Islet precursor cell (in vitro differentiated cells): ENCODE measurements around the gene NFIL3.
A peak's percentile ranks its signal among the peaks of the same experiment; 100 is the strongest.
"Not testable (repeated sequence)": the region's sequence is repeated elsewhere in the genome, so short reads cannot be mapped to it uniquely, and the experiment has no call there.

Experiments
- DNase-seq: peaks from one replicate; pipeline ENCODE4 v3.0.0-alpha.2; 2018

NFIL3 gene

GRCh38 chr9:91393826-91394225 is 29.8 kb downstream of the NFIL3 start:
- DNase-seq, result no peak

GRCh38 chr9:91392435-91392834 is 31.2 kb downstream of the NFIL3 start:
- DNase-seq, result no peak

- no peak for DNase-seq
Observed at GRCh38 chr9:91391818-91392217, 31.8 kb downstream of the NFIL3 start.

- DNase-seq, result no peak
Observed at GRCh38 chr9:91391412-91391811, 32.2 kb downstream of the NFIL3 start.

GRCh38 chr9:91389686-91390085 is 33.9 kb downstream of the NFIL3 start:
- DNase-seq, result not testable (repeated sequence)

- DNase-seq, result no peak
Observed at GRCh38 chr9:91386765-91387164, 36.9 kb downstream of the NFIL3 start.

GRCh38 chr9:91384954-91385353 is 38.7 kb downstream of the NFIL3 start:
- DNase-seq, result no peak

- no peak for DNase-seq
Observed at GRCh38 chr9:91383577-91383976, 40.1 kb downstream of the NFIL3 start.

- DNase-seq, result no peak
Observed at GRCh38 chr9:91382298-91382697, 41.3 kb downstream of the NFIL3 start.

GRCh38 chr9:91379426-91379825 is 44.2 kb downstream of the NFIL3 start:
- no peak for DNase-seq

- no peak for DNase-seq
Observed at GRCh38 chr9:91378695-91379127, 44.9 kb downstream of the NFIL3 start.

- not testable (repeated sequence) for DNase-seq
Observed at GRCh38 chr9:91378054-91378453, 45.6 kb downstream of the NFIL3 start.

GRCh38 chr9:91376239-91376638 is 47.4 kb downstream of the NFIL3 start:
- no peak for DNase-seq

GRCh38 chr9:91374939-91375338 is 48.7 kb downstream of the NFIL3 start:
- DNase-seq, result no peak

GRCh38 chr9:91371894-91372293 is 51.7 kb downstream of the NFIL3 start:
- DNase-seq, result no peak

GRCh38 chr9:91370006-91370405 is 53.6 kb downstream of the NFIL3 start:
- DNase-seq, result not testable (repeated sequence)

GRCh38 chr9:91364702-91365101 is 58.9 kb downstream of the NFIL3 start:
- no peak for DNase-seq

GRCh38 chr9:91364005-91364404 is 59.6 kb downstream of the NFIL3 start:
- no peak for DNase-seq

GRCh38 chr9:91362051-91362611 is 61.5 kb downstream of the NFIL3 start:
- DNase-seq, result no peak

GRCh38 chr9:91361291-91362050 is 62.2 kb downstream of the NFIL3 start, which contains the start of gene AUH:
TSS of gene AUH (minus strand) at chr9:91361918. CDS start at chr9:91361889, 29 bp downstream.
- peak; percentile 91 for DNase-seq

GRCh38 chr9:91360551-91361290 is 62.9 kb downstream of the NFIL3 start:
- peak; percentile 54 for DNase-seq

GRCh38 chr9:91359734-91360470 is 63.7 kb downstream of the NFIL3 start:
- DNase-seq, result no peak

- no peak for DNase-seq
Observed at GRCh38 chr9:91359083-91359482, 64.5 kb downstream of the NFIL3 start.
